SK-N-MC (cell line): ENCODE data around the gene TAS2R46.

Source experiments
- DNase-seq: peaks from one replicate; pipeline ENCODE4 v3.0.0-alpha.2; 2011; ENCODE audit warnings: low read depth, low spot score
- H3K27ac ChIP-seq: fragments of 200-600 bp; sonication (generic); 2 replicates; pipeline ENCODE4 v1.5.1; 2016; ENCODE audit warnings: mixed run types
- H3K36me3 ChIP-seq: fragments of 200-600 bp; sonication (generic); 2 replicates; pipeline ENCODE4 v1.6.1; 2017; ENCODE audit warnings: antibody characterized with exemption, low read length, mixed read lengths; ENCODE audit not compliant: insufficient read depth
- H3K4me3 ChIP-seq: fragments of 200-600 bp; sonication (generic); 2 replicates; pipeline ENCODE4 v1.5.1; 2016
- H3K9ac ChIP-seq: fragments of 200-600 bp; sonication (generic); 2 replicates; pipeline ENCODE4 v1.8.0; 2017; ENCODE audit warnings: mixed run types, mixed read lengths; ENCODE audit not compliant: insufficient read length
- H3K9me3 ChIP-seq: fragments of 200-600 bp; sonication (generic); 2 replicates; pipeline ENCODE4 v1.6.1; 2017; ENCODE audit warnings: low read depth, mild to moderate bottlenecking, antibody characterized with exemption, low read length, moderate library complexity, mixed read lengths
- EZH2 ChIP-seq: fragments of 200-600 bp; sonication (generic); IDR thresholded peaks from one replicate; pipeline ENCODE4 v1.6.1; 2017; ENCODE audit warnings: antibody characterized with exemption
- FOXP2 ChIP-seq: optimal IDR thresholded peaks from 2 replicates; pipeline ENCODE3; 2011; ENCODE audit warnings: mild to moderate bottlenecking, moderate library complexity; ENCODE audit not compliant: insufficient read depth; ENCODE audit errors: extremely low read length, control extremely low read depth
- POLR2AphosphoS5 ChIP-seq: IDR thresholded peaks from 2 replicates; pipeline ENCODE4 v1.6.1; 2012; ENCODE audit warnings: mild to moderate bottlenecking, low read depth, low read length, borderline replicate concordance

Gene TAS2R46

GRCh38 chr12:11023387-11023786 lies 38.7 kb downstream of the TAS2R46 start:
- DNase-seq: no peak
- Histone ChIP-seq H3K9ac (no peak overlapping the region), H3K36me3 (peaks cover 22% of the 10 kb centered on the region), H3K4me3 (no peak overlapping the region), H3K27ac (no peak overlapping the region), H3K9me3 (0 out of 2 replicates have a peak, but pooled peaks cover 5% of the 10 kb centered on the region)
- TF ChIP-seq POLR2AphosphoS5: no peak
- TF ChIP-seq EZH2: no peak
- no peak for TF ChIP-seq FOXP2

- TF ChIP-seq FOXP2 (no peak), POLR2AphosphoS5 (no peak), EZH2 (no peak)
- Histone ChIP-seq H3K9ac (no peak within 1 kb of the TSS), H3K27ac (no peak within 1 kb of the TSS), H3K9me3 (0 out of 2 replicates have a peak, but pooled peaks cover 5% of the 10 kb centered on the region), H3K4me3 (no peak within 1 kb of the TSS), H3K36me3 (peaks cover 13% of the 10 kb centered on the region)
- DNase-seq: no peak
Measured at GRCh38 chr12:11022520-11022919, 39.6 kb downstream of the TAS2R46 start, which contains the start of gene TAS2R19. Gene TAS2R19 (minus strand): TSS chr12:11022620. CDS start chr12:11022571, 49 bp downstream.

- H3K4me3 ChIP-seq: no peak overlapping the region
- no peak for DNase-seq
- TF ChIP-seq EZH2 (no peak), POLR2AphosphoS5 (no peak), FOXP2 (no peak)
- no peak overlapping the region for H3K9ac ChIP-seq
- no peak overlapping the region for H3K27ac ChIP-seq
- H3K36me3 ChIP-seq: no peaks in the 10 kb centered on the region
- H3K9me3 ChIP-seq: no peaks in the 10 kb centered on the region
Measured at GRCh38 chr12:11016937-11017336, 45.2 kb downstream of the TAS2R46 start.

GRCh38 chr12:11015775-11016430 lies 46.2 kb downstream of the TAS2R46 start:
- H3K9me3 ChIP-seq: no peaks in the 10 kb centered on the region
- no peak for DNase-seq
- H3K36me3 ChIP-seq: no peaks in the 10 kb centered on the region
- TF ChIP-seq FOXP2: no peak
- no peak for TF ChIP-seq POLR2AphosphoS5
- no peak for TF ChIP-seq EZH2
- H3K4me3 ChIP-seq: no peak overlapping the region
- no peak overlapping the region for H3K27ac ChIP-seq
- no peak overlapping the region for H3K9ac ChIP-seq

- Histone ChIP-seq H3K9me3 (no peaks in the 10 kb centered on the region), H3K36me3 (no peaks in the 10 kb centered on the region), H3K9ac (no peak overlapping the region), H3K27ac (no peak overlapping the region), H3K4me3 (no peak overlapping the region)
- no peak for DNase-seq
- TF ChIP-seq FOXP2 (no peak), POLR2AphosphoS5 (no peak), EZH2 (no peak)
Measured at GRCh38 chr12:11014234-11014633, 47.9 kb downstream of the TAS2R46 start.
